ENCODE data around the gene SLC9A8.

Gene SLC9A8

GRCh38 chr20:49891476-49892110, 79.0 kb downstream of the SLC9A8 start:
- Histone ChIP-seq H3K27me3 (ENCODE audit: insufficient read depth, poor library complexity, severe bottlenecking) (no peaks in the 10 kb centered on the region), H3K27ac (replicated peaks) (no peak overlapping the region), H3K4me3 (replicated peaks; ENCODE audit: insufficient read depth, low read length) (no peak overlapping the region)
- TF ChIP-seq CTCF (IDR thresholded peaks at IDR 0.05; ENCODE audit: insufficient read depth, low read length) (no peak), SPI1 (IDR thresholded peaks at IDR 0.05; ENCODE audit: borderline replicate concordance, low read depth) (no peak), POLR2AphosphoS5 (IDR thresholded peaks at IDR 0.05; ENCODE audit: low read depth) (no peak), GABPA (IDR thresholded peaks at IDR 0.05; ENCODE audit: low read depth) (no peak), REST (IDR thresholded peaks at IDR 0.05; ENCODE audit: insufficient replicate concordance, low read depth) (no peak)
- DNase-seq (ENCODE audit: low read depth in 1 of 2, low spot score in 1 of 2) = no peak

- no peak overlapping the region for H3K4me3 ChIP-seq (replicated peaks; ENCODE audit: insufficient read depth, low read length)
- TF ChIP-seq REST (IDR thresholded peaks at IDR 0.05; ENCODE audit: insufficient replicate concordance, low read depth) = no peak
- TF ChIP-seq GABPA (IDR thresholded peaks at IDR 0.05; ENCODE audit: low read depth) = no peak
- no peak for TF ChIP-seq CTCF (IDR thresholded peaks at IDR 0.05; ENCODE audit: insufficient read depth, low read length)
- TF ChIP-seq POLR2AphosphoS5 (IDR thresholded peaks at IDR 0.05; ENCODE audit: low read depth) = no peak
- TF ChIP-seq SPI1 (IDR thresholded peaks at IDR 0.05; ENCODE audit: borderline replicate concordance, low read depth) = no peak
- peak overlapping the region; percentile 32 for H3K27ac ChIP-seq (replicated peaks)
- DNase-seq (ENCODE audit: low read depth in 1 of 2, low spot score in 1 of 2) = peak in 1 of 2 experiments; percentile 42
- H3K27me3 ChIP-seq (ENCODE audit: insufficient read depth, poor library complexity, severe bottlenecking) = no peaks in the 10 kb centered on the region
These were observed 79.6 kb downstream of the SLC9A8 start for GRCh38 chr20:49892260-49892659.

- TF ChIP-seq SPI1 (IDR thresholded peaks at IDR 0.05; ENCODE audit: borderline replicate concordance, low read depth) (no peak), POLR2AphosphoS5 (IDR thresholded peaks at IDR 0.05; ENCODE audit: low read depth) (no peak), CTCF (IDR thresholded peaks at IDR 0.05; ENCODE audit: insufficient read depth, low read length) (no peak), GABPA (IDR thresholded peaks at IDR 0.05; ENCODE audit: low read depth) (no peak), REST (IDR thresholded peaks at IDR 0.05; ENCODE audit: insufficient replicate concordance, low read depth) (no peak)
- Histone ChIP-seq H3K27ac (replicated peaks) (no peak overlapping the region), H3K27me3 (ENCODE audit: insufficient read depth, poor library complexity, severe bottlenecking) (no peaks in the 10 kb centered on the region), H3K4me3 (replicated peaks; ENCODE audit: insufficient read depth, low read length) (no peak overlapping the region)
- DNase-seq (ENCODE audit: low read depth in 1 of 2, low spot score in 1 of 2) = no peak
These were observed 80.2 kb downstream of the SLC9A8 start for GRCh38 chr20:49892817-49893216.

Data from HL-60 (cell line).